Activated CD4-positive, alpha-beta T cell treated with anti-CD3 and anti-CD28 coated beads, Interleukin-2, amount 50 U/mL, for 4 hours (primary cell): ENCODE results near the gene DCAF12L2.
"Not testable (repeated sequence)": the region's sequence is repeated elsewhere in the genome, so short reads cannot be mapped to it uniquely, and the experiment has no call there.

Experiments used
- DNase-seq, 2 experiments: peaks; one replicate each; pipeline ENCODE4 v3.0.0-alpha.2; 2020

Gene DCAF12L2

DNA sequence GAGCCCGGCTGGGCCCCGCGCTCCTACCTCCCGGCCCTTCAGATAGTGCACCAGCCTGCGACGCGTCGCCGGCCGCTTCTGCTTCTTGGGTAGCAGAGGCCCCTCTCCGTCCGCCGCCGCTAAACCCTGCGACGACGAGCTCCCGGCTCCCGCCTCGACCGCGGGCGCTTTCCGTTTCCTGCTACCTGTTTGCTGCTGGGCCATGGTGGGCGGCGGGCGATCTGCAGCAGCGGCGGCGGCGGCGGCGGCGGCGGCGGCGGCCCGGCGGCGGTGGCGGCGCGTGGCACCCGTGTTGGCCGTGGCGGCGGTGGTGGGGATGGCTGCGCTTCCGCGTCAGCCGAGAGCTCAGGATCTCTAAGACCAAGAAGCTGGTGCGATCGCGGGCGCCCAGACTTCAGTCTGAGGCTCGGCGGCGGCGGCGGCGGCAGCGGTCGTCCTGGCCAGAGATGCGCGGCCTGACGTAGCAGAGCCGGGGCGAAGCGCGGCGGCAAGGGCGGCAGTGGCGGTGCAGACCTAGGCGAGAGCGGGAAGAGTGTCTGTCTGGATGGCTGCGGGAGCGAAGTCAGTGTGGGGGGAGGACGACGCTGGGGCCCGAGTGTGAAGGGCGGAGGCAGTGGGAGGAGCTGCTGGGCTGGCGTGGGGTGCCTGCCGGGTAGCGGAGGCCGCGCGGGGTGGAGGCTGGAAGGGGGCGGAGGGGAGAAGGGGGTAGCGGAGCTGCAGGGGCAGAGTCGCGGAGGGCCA is at the start of gene DCAF12L2:
Gene DCAF12L2 (minus strand): TSS at position 569 of the 741 bp plus-strand sequence. CDS start 365 bp downstream, at position 204.
- no peak for DNase-seq

DNA sequence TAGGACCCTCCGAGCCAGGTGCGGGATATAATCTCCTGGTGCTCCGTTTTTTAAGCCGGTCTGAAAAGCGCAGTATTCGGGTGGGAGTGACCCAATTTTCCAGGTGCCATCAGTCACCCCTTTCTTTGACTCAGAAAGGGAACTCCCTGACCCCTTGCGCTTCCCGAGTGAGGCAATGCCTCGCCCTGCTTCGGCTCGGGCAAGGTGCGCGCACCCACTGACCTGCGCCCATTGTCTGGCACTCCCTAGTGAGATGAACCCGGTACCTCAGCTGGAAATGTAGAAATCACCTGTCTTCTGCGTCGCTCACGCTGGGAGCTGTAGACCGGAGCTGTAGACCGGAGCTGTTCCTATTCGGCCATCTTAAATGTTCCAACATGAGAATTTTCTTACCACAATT is 24.8 kb upstream of the DCAF12L2 start:
- DNase-seq = not testable (repeated sequence)

DNA sequence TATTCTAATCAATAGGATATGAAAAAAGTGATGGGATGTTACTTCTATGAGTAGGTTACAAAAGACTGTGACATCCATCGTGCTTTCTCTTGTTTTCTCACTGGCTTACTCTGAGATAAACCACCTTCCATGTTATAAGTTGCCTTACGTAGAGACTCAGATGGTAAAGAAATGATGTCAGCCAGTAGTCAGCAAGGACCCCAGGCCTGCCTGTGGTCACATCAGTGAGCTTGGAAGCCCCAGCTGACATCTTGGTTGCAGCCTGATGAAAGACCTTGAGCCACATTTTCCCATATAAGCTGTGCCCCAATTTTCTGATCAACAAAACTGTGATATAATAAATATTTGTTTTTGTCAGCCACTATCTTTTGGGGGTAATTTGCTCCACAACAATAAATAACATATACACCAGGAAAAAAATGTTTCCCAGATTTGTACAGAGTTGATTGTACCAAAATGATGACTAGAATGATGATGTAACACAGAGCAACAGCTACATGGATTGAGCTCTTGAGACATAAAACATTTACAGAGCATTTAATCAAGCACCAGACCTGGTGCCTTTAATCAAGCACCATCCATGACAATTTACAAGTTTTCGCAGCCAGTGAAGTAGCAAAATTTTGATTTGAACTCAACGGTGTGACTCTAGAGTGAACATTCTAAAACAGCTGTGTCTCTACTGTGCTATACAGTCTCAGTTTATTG is 11.2 kb upstream of the DCAF12L2 start:
- DNase-seq = no peak

DNA sequence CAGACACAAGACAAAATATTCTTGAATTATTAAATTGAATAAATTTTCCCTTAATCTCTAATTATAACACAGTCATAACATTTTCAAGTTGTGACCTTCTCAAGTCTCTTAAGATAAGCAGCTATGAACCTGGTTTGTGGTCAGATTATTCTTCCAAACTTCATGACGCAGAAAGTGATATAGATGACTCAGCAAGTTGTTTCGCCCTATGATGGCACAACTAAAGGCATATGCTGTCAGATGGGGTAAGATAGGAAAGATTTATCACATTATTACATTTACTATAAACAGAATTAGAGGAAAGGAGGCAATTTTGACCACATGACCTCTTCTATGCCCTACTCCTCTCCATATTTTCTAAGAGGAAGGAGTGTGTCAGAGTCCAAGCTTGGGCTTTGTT is 4.6 kb upstream of the DCAF12L2 start:
- no peak for DNase-seq

DNA sequence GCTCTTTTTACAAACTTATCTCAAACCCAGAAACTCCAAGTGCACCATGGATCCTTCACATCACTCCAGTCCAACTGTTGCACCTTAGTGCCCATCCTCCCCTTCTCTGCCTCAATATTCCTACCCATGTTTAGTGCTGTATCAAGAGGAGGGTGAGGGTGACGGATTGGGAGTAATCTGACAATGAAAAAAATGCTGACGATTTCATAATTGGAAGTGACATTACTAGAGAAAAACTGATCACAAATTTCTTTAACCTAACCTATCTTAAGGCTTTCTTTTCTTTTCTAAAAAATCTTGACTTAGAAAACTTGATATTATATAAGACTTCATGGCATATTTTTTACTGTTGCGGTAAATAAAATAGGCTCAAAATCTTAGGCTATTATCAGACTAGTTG is 1.5 kb upstream of the DCAF12L2 start:
- no peak for DNase-seq

DNA sequence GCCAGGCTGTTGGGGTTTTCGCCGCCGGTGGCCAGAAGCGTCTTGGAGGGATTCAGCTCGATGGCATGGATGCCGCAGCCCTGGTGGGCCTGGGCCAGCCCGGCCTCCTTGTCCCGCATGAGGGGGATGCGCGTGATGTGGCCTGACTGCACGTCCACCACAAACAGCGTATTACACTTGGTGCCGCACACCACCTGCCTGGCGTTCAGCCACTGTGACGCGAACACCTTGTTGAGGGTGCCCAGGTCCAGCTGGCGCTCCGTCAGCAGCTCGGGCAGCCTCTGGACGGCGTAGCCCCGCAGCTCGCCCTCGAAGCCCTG is 728 bp downstream of the DCAF12L2 start:
- no peak for DNase-seq

DNA sequence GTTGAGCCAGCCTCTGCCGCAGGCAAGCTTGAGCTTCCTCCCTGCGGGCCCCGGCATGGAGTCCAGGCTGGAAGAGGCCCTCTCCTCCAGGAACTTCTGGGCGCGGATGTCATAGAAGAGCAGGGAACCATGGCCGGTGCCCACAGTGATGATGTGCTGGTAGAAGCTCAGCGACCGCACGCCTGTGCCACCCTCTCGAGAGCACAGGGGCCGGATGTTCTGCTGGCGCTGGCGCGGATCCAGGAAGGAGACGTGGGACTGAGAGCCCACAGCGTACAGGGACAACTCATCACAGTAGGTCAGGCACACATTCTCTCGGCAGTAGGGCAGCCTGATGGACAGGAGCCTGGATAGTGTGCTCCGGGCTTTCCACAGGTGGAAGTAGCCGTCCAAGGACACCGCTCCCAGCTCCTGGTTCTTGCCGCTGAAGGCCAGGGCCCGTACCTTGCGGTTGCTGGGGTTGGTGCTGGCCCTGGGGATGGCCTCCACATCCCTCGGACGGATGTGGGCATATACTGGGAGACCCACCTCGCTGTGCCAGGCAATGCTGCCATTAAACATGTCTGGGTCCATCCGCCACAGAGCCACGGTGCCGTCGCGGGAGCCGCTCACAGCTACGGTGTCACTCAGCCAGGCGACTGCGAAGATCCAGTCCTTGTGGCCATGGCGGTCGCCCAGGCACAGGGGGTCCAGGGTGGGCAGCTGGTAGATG is 1.2 kb downstream of the DCAF12L2 start:
- no peak for DNase-seq

DNA sequence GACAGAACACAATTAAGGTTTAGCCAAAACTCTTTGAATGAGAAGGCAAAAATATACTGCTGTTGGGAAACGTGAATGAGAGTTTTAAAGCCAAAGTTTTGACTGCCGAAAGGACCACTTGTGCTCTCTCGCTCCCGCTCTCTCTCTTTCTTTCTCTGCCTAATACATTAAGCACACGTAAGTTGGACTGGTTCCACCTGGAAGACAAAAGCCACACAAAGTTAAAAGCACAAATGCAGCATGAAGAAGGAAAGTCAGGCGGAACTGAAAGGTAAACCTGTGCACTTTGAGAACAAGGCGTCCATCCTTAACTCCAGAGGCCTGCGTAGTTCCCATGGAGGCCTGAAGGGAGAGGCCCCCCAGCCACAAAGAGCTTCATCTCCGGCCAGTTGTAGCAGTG is 1.9 kb downstream of the DCAF12L2 start:
- DNase-seq = no peak

DNA sequence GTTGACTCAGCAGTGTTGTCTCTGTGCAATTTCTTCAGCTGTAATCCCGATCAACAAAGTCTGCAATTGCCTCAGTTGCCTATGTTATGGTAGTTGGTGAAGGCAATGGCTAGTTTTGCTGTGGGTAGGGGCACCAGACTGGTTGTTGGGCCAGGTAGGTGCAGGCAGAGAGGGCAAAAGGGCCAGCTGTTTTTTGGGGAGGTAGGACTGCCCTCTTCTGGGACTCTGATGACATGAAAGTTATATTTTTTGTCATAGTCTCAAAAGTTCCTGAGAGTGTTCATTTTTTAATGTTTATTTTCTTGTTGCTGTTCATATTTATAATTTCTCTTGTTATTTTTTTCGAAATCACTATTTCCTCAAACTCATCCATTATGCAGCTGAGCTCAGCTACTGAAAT is 25.1 kb downstream of the DCAF12L2 start:
- no peak for DNase-seq

DNA sequence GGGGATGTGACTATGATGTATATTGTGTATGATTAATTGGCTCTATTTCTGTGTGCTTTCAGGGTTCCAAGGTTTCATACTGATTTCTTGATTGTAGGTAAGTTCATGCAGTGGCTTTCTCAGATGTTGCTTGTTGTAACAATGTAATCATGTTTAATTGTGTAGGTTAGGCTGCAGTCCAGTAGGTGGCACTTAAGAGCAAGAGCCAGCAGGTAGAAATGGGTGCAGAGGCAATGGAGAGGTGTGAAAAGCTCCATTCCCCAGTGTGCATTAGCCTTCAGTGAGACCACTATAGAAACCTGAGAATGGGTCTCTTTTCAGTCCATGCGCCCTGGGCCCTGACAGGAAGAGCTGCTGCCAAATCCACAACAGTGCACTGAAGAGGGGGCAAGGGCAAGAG is 28.2 kb downstream of the DCAF12L2 start:
- DNase-seq = no peak

DNA sequence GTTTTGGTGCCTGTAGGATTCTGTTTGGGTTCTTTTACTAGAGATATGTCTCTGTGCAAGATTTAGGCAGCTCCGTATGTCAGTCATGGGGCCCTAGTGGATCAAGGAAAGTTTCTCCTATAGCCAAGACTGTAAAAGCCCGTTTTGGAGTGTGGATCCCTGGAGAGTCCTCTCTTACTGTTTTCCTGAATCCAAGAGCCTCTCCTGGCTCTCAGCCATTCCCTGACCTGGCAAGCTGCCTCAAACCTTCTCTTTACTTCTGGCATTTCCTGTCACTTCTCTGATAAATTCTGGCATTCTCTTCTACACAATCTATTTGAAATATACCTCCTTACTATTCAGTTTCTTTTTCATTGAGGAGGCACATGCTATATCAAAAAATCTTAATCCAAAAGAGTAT is 41.4 kb downstream of the DCAF12L2 start:
- no peak for DNase-seq
